Erythroblast (primary cell): ENCODE data around the gene STX2.

Experiments used
- GATA1 ChIP-seq: IDR thresholded peaks from 2 replicates; pipeline ENCODE4 v1.6.1; 2011; ENCODE audit warnings: low read depth, mild to moderate bottlenecking, control low read depth, low read length, moderate library complexity
- POLR2A ChIP-seq: IDR thresholded peaks from 2 replicates; pipeline ENCODE4 v1.6.1; 2011; ENCODE audit warnings: mild to moderate bottlenecking, low read length

GRCh38 chr12:130870442-130871285, 31.6 kb upstream of the STX2 start:
- TF ChIP-seq POLR2A (no peak), GATA1 (no peak)
